GM08714 (cell line): ENCODE measurements around the gene PTPRM.

Experiments
- H3K4me3 ChIP-seq: fragments of 200-500 bp; sonication (Bioruptor generic); 2 replicates; pipeline ENCODE4 v1.5.1; 2014; ENCODE audit warnings: mild to moderate bottlenecking, low read length, inconsistent platforms
- ZNF274 ChIP-seq: IDR thresholded peaks from 2 replicates; pipeline ENCODE4 v1.6.1; 2012; ENCODE audit warnings: mild to moderate bottlenecking, low read depth, low read length

PTPRM gene

DNA sequence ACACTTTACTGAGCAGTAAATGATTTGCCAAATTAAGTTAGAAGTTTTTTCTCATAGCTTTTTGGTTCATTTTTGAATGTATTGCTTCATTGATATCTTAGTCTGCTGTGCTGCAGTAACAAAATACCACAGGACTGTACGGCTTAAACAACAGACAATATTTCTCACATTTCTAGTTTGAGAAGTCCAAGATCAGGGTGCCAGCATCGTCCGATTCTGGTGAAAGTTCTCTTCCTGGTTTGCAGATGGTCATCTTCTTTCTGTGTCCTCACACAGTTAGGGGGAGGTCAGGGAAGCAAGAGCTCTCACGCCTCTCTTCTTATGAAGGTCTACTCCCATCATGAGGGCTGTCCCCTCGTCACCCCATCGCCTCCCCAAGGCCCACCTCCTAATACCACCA, 325.4 kb downstream of the PTPRM start:
- TF ChIP-seq ZNF274 = no peak
- no peak overlapping the region for H3K4me3 ChIP-seq

DNA sequence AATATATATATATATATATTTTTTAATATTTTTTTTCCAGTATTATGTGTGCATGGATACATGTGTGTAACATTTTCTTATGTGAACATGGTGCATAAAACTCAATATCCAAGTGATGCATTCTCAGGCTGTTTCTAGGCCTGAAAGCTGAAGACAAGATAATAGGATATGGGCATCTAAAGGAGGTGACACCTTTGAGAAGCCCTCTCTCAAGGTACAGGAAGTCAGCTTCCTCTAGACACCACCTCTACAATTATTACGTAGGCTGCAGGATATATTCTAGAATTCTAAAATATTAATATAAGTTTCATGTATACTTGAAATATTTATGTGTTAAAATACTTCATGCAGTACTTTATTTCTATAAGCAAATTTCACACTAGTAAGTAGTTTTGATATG, 327.5 kb downstream of the PTPRM start:
- no peak overlapping the region for H3K4me3 ChIP-seq
- no peak for TF ChIP-seq ZNF274

GRCh38 chr18:7895346-7895745, 328.2 kb downstream of the PTPRM start:
- H3K4me3 ChIP-seq = no peak overlapping the region
- no peak for TF ChIP-seq ZNF274

- no peak for TF ChIP-seq ZNF274
Observed at GRCh38 chr18:7896161-7896560, 329.0 kb downstream of the PTPRM start.

DNA sequence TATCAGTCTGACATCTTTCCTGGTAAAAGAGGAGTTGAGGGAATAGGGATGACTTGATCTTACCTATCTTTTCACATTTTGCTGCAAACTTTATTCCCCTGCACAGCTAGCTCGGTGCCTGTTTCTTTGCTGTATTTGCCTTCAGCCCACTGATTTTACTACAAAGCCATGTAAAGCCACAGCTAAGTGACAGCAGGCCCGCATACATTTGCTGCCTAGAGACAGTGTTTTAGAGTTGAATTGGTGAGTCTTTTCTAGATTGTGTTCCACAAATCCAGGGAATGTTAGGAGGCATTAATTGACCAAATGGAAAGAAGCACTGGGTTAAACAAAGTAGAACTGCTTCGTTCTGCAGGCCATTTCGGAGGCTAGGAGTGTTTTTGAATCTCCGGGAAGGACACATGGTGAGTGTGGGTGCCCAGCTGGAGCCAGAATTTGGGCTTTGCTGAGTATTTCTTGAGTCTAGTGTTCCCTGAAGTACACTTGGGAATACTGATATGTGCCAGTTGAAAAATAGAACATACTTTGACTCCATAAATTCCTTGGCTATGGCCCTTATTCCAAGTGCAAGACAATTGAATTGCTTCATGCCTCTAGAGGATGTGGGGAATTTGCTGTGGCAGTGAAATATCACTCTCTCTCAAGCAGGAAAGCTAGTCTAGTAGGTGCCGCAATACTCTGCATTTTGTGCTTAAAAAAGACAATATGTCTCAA, 329.8 kb downstream of the PTPRM start:
- TF ChIP-seq ZNF274 = no peak
- H3K4me3 ChIP-seq = no peak overlapping the region

More at GRCh38 chr18:7896161-7896560, 329.0 kb downstream of the PTPRM start:
- H3K4me3 ChIP-seq = no peak overlapping the region

DNA sequence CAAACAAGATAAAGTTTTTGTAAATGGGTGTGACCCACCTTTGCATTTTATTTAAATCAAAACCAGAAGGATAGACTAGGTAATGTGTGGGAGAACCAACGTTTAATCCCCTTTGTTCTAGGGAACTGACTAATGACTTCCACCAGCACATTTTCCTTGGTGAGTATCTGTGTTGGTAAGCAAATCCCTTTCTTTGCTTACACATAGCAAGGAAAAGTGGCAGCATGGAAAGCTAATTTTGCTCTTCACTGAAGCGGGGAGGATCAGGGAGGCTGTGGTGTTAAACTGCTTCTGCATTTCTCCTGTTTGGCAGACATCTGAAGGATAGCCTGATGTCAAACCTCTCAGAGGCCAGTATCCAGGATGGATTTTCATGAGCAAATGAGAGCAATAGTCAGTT, 331.1 kb downstream of the PTPRM start:
- no peak for TF ChIP-seq ZNF274
- no peak overlapping the region for H3K4me3 ChIP-seq

GRCh38 chr18:7899078-7899477, 332.0 kb downstream of the PTPRM start:
- TF ChIP-seq ZNF274 = no peak
- no peak overlapping the region for H3K4me3 ChIP-seq

- TF ChIP-seq ZNF274 = no peak
- no peak overlapping the region for H3K4me3 ChIP-seq
Observed at GRCh38 chr18:7900091-7900490, 333.0 kb downstream of the PTPRM start.

DNA sequence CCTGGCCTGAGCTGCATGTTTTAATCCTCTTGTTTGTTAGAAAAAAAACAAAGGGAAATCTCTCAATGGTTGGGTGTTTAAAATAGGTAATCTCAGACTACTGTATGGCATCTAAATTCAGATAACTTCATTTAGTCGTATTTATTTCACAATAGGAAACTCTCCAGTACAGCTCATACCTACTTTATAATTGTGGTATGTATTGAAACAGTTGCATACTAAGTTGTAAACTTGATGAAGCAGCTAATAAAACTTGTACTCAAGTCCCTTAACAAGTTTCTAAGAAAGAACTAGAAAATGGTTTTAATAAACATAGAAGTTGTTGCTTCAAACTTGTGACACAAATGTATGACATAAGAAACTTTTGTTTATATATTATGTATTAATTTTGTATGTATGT, 334.5 kb downstream of the PTPRM start:
- no peak overlapping the region for H3K4me3 ChIP-seq
- no peak for TF ChIP-seq ZNF274

DNA sequence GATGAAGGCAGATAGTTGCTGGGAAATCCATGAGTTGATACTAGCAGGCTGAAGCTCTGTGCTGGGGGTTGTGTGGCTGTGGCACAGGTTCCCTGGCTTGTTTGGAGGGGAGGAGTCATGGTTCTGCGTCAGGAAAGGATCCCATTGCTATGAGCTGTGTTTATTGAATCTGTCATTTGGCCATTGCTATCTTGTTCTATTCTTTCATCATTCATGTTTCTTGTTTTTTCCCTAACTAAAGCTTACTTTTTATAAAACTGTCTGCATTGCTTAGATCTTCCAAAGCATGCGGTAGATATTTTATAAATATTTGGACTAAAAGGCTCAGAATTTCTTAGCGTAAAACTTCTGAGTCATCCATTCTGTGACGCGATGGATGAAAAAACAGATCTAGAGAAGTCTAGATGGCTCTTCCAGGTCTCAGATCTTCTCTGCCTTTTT, 335.3 kb downstream of the PTPRM start:
- H3K4me3 ChIP-seq = no peak overlapping the region
- no peak for TF ChIP-seq ZNF274

DNA sequence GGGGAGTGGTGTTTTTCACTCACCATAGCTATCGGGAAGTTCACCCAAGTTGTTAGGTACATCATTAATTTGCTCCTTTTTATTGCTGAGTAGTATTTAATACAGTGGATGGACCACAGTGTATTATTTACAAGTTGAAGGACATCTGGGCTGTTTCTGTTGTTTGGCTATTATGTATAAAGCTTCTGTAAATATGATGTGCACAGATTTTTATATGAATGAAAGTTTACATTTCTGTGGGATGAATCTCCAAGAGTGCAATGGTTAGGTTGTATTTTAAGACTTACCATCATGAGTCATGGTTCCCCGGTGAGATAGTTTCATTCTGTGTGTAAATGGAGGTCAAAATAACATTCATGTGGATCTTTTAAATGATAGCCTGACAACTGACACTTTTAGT, 337.4 kb downstream of the PTPRM start:
- no peak overlapping the region for H3K4me3 ChIP-seq
- TF ChIP-seq ZNF274 = no peak

GRCh38 chr18:7908681-7909299, 341.7 kb downstream of the PTPRM start:
- TF ChIP-seq ZNF274 = no peak
- H3K4me3 ChIP-seq = no peak overlapping the region

GRCh38 chr18:7914834-7915670, 347.9 kb downstream of the PTPRM start:
- no peak overlapping the region for H3K4me3 ChIP-seq
- TF ChIP-seq ZNF274 = no peak

DNA sequence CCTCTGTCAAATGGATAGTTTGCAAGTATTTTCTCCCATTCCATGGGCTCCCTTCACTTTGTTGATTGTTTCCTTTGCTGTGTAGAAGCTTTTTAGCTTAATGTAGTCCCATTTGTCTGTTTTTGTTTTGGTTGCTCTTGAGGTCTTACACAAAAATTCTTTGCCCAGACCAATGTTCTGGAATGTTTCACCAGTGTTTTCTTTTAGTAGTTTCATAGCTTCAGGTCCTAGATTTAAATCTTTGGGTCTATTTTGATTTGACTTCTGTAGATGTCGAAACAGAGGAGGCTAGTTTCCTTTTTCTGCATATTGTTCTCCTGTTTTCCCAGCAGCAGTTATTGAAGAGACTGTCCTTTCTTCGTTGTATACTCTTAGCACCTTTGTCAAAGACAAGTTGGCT, 351.6 kb downstream of the PTPRM start:
- no peak overlapping the region for H3K4me3 ChIP-seq
- no peak for TF ChIP-seq ZNF274

DNA sequence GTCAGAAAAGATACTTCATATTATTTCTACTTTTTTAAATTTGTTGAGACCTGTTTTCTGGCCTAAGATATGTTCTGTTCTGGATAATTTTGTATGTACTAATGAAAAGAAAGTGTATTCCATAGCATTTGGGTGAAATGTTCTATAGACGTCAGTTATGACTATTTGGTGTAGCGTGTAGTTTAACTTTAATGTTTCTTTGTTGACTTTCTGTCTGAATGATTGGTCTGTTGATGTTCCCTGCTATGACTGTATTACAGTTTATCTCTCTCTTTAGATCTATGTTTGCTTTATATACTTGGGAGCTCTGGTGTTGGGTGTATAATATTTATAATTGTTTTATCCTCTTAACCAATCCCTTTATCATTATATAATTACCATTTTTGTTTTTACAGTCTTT, 352.4 kb downstream of the PTPRM start:
- H3K4me3 ChIP-seq = no peak overlapping the region
- TF ChIP-seq ZNF274 = no peak
